Neural cell (in vitro differentiated cells): ENCODE data around the gene CD1E. TPM values are rescaled to one million over a fixed set of nuclear protein-coding genes. Genes with fewer than 3 reads are reported as not detected.

Source experiments
- H2AFZ ChIP-seq: fragments of 200-600, 300-800 bp; sonication (generic), shearing (Covaris generic); 2 replicates; pipeline ENCODE4 v1.6.0; 2014; ENCODE audit warnings: low read depth, mild to moderate bottlenecking, antibody characterized with exemption, low read length, moderate library complexity
- H3F3A ChIP-seq: fragments of 200-600 bp; shearing (Covaris generic); 2 replicates; pipeline ENCODE4 v1.6.1; 2016; ENCODE audit warnings: mild to moderate bottlenecking, moderate library complexity, mixed read lengths, antibody characterized with exemption, low read length; ENCODE audit not compliant: insufficient read depth, poor library complexity, severe bottlenecking
- H3K27ac ChIP-seq: fragments of 200-600, 300-800 bp; sonication (generic), shearing (Covaris generic); 2 replicates; pipeline ENCODE4 v1.5.1; 2014; ENCODE audit warnings: mild to moderate bottlenecking, low read length, moderate library complexity
- H3K27me3 ChIP-seq: fragments of 300-800, 200-600 bp; sonication (generic), shearing (Covaris generic); 2 replicates; pipeline ENCODE4 v1.6.0; 2014; ENCODE audit warnings: mild to moderate bottlenecking, low read depth, low read length, moderate library complexity; ENCODE audit not compliant: insufficient read depth
- H3K36me3 ChIP-seq: fragments of 300-800, 200-600 bp; sonication (generic), shearing (Covaris generic); 2 replicates; pipeline ENCODE4 v1.5.1; 2014; ENCODE audit warnings: mild to moderate bottlenecking, antibody characterized with exemption, low read length, moderate library complexity; ENCODE audit not compliant: insufficient read depth
- H3K4me2 ChIP-seq: fragments of 300-800, 200-600 bp; sonication (generic), shearing (Covaris generic); 2 replicates; pipeline ENCODE4 v1.6.0; 2014; ENCODE audit warnings: mild to moderate bottlenecking, low read length
- H3K4me3 ChIP-seq: fragments of 300-800, 200-600 bp; sonication (generic), shearing (Covaris generic); 2 replicates; pipeline ENCODE4 v1.5.1; 2014; ENCODE audit warnings: mild to moderate bottlenecking, low read length, moderate library complexity
- H3K79me2 ChIP-seq: fragments of 200-600 bp; shearing (Covaris generic); replicated peaks from 2 replicates; pipeline ENCODE4 v1.6.0; 2014; ENCODE audit warnings: mild to moderate bottlenecking, low read length, moderate library complexity; ENCODE audit not compliant: insufficient read depth
- H3K9ac ChIP-seq: fragments of 300-800, 200-600 bp; sonication (generic), shearing (Covaris generic); 2 replicates; pipeline ENCODE4 v1.6.1; 2016; ENCODE audit warnings: mild to moderate bottlenecking, low read length, mixed read lengths
- H3K9me2 ChIP-seq: fragments of 200-600 bp; shearing (Covaris generic); 2 replicates; pipeline ENCODE4 v1.6.1; 2016; ENCODE audit warnings: mild to moderate bottlenecking, low read length, mixed read lengths; ENCODE audit not compliant: insufficient read depth
- H3K9me3 ChIP-seq: fragments of 200-600, 300-800 bp; sonication (generic), shearing (Covaris generic); 2 replicates; pipeline ENCODE4 v1.6.1; 2016; ENCODE audit warnings: mild to moderate bottlenecking, mixed run types, low read length, moderate library complexity, mixed read lengths
- H4K20me1 ChIP-seq: fragments of 200-600 bp; shearing (Covaris generic); 2 replicates; pipeline ENCODE4 v1.6.1; 2016; ENCODE audit warnings: mild to moderate bottlenecking, mixed run types; ENCODE audit not compliant: insufficient read depth
- CTCF ChIP-seq: fragments of 450-650 bp; IDR thresholded peaks from 2 replicates; pipeline ENCODE4 v1.5.1; 2014; ENCODE audit warnings: antibody characterized with exemption, mild to moderate bottlenecking, moderate library complexity; ENCODE audit not compliant: poor library complexity, severe bottlenecking
- EP300 ChIP-seq: fragments of 450-650 bp; conservative IDR thresholded peaks from 2 replicates; pipeline ENCODE4 v1.6.1; 2014; ENCODE audit warnings: antibody characterized with exemption, mild to moderate bottlenecking, moderate library complexity; ENCODE audit not compliant: poor library complexity, severe bottlenecking
- EZH2 ChIP-seq: fragments of 200-600, 300-800 bp; shearing (Covaris generic), sonication (generic); IDR thresholded peaks from 2 replicates; pipeline ENCODE4 v1.6.1; 2014; ENCODE audit warnings: antibody characterized with exemption, low read length, borderline replicate concordance, mild to moderate bottlenecking; ENCODE audit not compliant: insufficient read depth, poor library complexity, severe bottlenecking
- MXI1 ChIP-seq: fragments of 450-650 bp; conservative IDR thresholded peaks from 2 replicates; pipeline ENCODE4 v1.6.1; 2014; ENCODE audit warnings: antibody characterized with exemption, mild to moderate bottlenecking; ENCODE audit not compliant: poor library complexity, severe bottlenecking
- POLR2AphosphoS5 ChIP-seq: IDR thresholded peaks from 2 replicates; pipeline ENCODE4 v1.6.1; 2012
- RAD21 ChIP-seq: fragments of 450-650 bp; conservative IDR thresholded peaks from 2 replicates; pipeline ENCODE4 v1.6.1; 2014; ENCODE audit warnings: antibody characterized with exemption, mild to moderate bottlenecking, moderate library complexity
- REST ChIP-seq: IDR thresholded peaks from 2 replicates; pipeline ENCODE4 v1.6.1; 2012; ENCODE audit warnings: borderline replicate concordance
- SMC3 ChIP-seq: fragments of 450-650 bp; conservative IDR thresholded peaks from 2 replicates; pipeline ENCODE4 v1.6.1; 2014; ENCODE audit warnings: antibody characterized with exemption, mild to moderate bottlenecking, moderate library complexity; ENCODE audit not compliant: poor library complexity
- TAF1 ChIP-seq: IDR thresholded peaks from 2 replicates; pipeline ENCODE4 v1.6.1; 2012; ENCODE audit warnings: low read depth
- polyA plus RNA-seq: library from polyadenylated mRNA; depleted of rRNA; stranded (reverse); fragments of >200 nt; gene quantifications from 2 replicates; pipeline ENCODE4 v1.2.3, GENCODE V29; 2014

CD1E gene
- polyA plus RNA-seq, 1 donor from 2014 or later = not detected

- TF ChIP-seq EZH2 (no peak), TAF1 (no peak), EP300 (no peak)
Measured at GRCh38 chr1:158357441-158357840, 3.7 kb downstream of the CD1E start (continued).

GRCh38 chr1:158362482-158362881, 8.8 kb downstream of the CD1E start:
- H3K4me2 ChIP-seq = no peak overlapping the region
- H4K20me1 ChIP-seq = no peaks in the 10 kb centered on the region
- H3K9me2 ChIP-seq = no peaks in the 10 kb centered on the region
- no peak overlapping the region for H2AFZ ChIP-seq
- H3F3A ChIP-seq = no peaks in the 10 kb centered on the region
- H3K79me2 ChIP-seq = no peaks in the 10 kb centered on the region
- H3K9me3 ChIP-seq = no peaks in the 10 kb centered on the region
- no peak overlapping the region for H3K4me3 ChIP-seq
- no peak overlapping the region for H3K9ac ChIP-seq
- H3K27ac ChIP-seq = no peak overlapping the region
- no peaks in the 10 kb centered on the region for H3K36me3 ChIP-seq
- no peaks in the 10 kb centered on the region for H3K27me3 ChIP-seq
- TF ChIP-seq CTCF (no peak), EP300 (no peak), SMC3 (no peak), MXI1 (no peak), EZH2 (no peak), POLR2AphosphoS5 (no peak), RAD21 (no peak), REST (no peak), TAF1 (no peak)

GRCh38 chr1:158362941-158363340, 9.2 kb downstream of the CD1E start:
- no peaks in the 10 kb centered on the region for H3K79me2 ChIP-seq
- H3K4me2 ChIP-seq = no peak overlapping the region
- no peaks in the 10 kb centered on the region for H4K20me1 ChIP-seq
- no peaks in the 10 kb centered on the region for H3K27me3 ChIP-seq
- no peak overlapping the region for H2AFZ ChIP-seq
- H3K27ac ChIP-seq = no peak overlapping the region
- H3K36me3 ChIP-seq = no peaks in the 10 kb centered on the region
- no peak overlapping the region for H3K9ac ChIP-seq
- no peaks in the 10 kb centered on the region for H3K9me3 ChIP-seq
- H3K4me3 ChIP-seq = no peak overlapping the region
- H3K9me2 ChIP-seq = no peaks in the 10 kb centered on the region
- TF ChIP-seq RAD21 = no peak
- no peak for TF ChIP-seq REST
- TF ChIP-seq EP300 = no peak
- TF ChIP-seq POLR2AphosphoS5 = no peak
- TF ChIP-seq SMC3 = no peak
- no peak for TF ChIP-seq CTCF
- no peak for TF ChIP-seq EZH2
- no peak for TF ChIP-seq TAF1
- TF ChIP-seq MXI1 = no peak
- no peaks in the 10 kb centered on the region for H3F3A ChIP-seq
